ENCODE measurements around the gene KCNG3.
"Not testable (repeated sequence)": the region's sequence is repeated elsewhere in the genome, so short reads cannot be mapped to it uniquely, and the experiment has no call there.

Gene KCNG3

DNA sequence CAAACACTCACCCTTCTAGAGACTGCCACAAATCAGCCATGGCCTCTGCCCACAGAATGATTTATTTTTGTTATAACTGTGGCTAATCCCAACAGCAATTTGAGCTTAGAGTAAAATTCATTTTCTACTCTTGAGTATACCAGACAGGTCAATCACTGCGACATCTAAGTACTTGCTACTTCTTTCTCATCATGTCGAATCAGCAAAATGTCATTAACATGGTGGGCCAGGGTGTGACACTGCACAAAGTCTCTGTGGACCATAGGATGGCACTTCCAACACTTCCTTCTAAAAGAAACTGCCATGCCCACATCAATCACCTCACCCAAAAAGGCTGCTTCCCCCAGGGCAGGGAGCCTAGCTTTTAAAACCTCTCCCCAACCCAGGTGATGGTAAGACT lies 64.4 kb downstream of the KCNG3 start:
- FAIRE-seq: no peak

DNA sequence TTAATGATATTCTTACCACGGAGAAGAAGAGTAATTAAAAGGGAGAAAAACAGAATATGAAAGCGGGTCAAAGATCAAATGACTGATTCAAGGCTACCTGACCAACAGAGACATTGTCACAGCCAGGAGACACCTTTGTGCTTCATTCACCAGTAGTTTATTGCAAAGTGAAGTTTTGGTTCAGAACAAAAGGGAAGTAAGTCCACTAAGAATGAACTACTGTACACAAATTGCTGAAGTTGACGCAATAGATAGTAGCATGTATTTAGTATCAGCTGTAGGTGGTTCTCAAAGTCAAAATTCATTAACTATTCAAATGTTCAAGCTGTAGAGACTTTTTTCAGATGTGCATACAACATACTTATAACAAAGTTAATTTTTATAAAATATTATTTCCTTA lies 68.1 kb downstream of the KCNG3 start:
- FAIRE-seq: no peak

DNA sequence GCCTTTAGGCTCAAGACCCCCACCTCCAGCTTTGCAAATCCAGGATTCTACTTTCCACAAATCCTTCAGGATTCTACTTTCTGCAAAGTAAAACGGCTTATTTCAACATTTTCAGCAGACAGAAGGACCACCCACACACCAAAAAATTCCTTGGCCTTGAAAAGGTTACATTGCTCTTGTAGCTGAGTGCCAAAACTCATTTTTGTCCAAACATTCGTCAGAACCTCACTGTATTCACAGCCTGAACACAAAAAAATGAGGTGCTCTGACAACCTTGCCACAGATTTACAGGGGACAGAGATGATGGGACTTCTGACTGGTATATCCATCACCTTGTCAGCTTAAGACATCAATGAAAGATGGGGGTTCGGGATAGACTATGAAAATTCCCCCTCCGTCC lies 69.7 kb downstream of the KCNG3 start:
- no peak for FAIRE-seq

DNA sequence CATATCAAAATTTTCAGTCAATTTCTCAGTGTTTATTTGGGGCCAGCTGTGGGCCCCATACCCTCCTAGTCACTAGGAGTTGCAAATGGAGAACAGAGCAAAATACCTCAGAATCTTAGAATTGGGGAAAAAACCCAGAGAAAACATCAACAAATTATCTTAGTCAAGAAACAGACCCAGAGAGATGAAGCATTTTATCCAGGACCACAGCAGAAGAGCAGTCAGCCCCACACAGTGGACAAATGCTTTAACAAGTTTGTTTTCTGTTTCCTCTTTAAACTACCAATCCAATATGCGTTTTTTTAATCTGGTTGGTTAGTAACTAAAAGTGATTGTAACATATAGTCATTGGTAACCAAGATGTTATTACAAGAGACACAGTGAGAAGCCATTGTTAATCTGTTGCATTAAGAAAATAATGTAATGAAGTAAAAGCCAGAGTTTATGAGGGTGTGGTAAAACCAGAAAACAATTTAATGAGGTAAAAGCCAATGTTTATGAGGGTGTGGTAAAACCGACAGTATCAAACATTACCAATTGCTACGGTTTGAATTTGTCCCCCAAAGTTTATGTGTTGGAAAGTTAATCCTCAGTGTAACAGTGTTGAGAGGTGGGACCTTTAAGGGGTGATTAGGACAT lies 72.1 kb downstream of the KCNG3 start:
- no peak for FAIRE-seq

DNA sequence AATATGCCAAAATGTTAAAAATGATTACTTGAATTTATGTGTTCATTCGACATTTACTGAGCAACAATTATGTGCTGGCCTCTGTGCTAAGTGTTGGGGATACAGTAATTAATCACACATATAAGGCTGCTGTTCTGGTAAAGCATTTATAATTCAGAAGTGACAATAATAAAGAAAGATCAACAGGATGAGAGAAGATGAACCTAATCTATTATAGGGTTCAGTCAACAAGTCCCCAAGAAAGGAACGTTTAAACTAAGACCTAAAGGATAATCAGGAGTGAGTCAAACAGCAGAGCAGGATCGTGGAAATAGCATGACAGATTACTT lies 72.7 kb downstream of the KCNG3 start:
- no peak for FAIRE-seq

DNA sequence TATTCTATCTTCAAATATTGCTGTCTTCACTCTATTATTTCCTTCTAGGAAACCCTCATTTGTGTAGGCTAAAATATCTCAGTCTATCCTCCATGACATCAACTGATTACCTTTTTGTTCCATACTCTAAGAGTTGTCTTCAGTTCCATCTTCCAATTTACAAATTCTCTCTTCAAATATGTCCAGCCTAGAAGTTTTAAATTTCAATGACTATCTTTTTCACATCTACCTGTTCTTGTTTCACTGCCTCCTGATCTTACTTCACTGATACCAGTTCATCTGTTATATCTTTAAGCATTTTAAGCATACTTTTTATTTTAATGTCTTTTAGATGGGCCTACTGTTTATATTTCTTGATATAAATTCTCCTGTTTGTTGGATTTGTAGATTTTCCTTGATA lies 79.1 kb downstream of the KCNG3 start:
- FAIRE-seq: no peak

DNA sequence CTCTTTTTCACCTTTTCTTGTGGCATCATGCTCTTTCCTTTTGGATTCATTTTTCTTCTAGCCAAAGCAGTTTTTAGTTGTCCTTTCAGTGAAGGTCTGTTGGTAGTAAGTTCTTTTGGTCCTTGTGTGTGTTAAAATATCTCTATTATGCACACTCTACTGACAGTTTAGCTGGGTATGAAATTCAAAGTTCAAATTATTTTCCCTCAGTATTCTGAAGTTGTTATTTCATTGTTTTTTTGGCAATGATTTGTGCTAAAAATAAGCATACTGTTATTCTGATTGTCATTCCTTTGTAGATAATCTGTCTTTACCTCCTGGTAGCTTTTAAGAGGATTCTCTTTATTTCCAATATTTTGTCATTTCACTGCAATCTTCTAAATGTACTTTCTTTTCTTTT lies 79.6 kb downstream of the KCNG3 start:
- FAIRE-seq: no peak

DNA sequence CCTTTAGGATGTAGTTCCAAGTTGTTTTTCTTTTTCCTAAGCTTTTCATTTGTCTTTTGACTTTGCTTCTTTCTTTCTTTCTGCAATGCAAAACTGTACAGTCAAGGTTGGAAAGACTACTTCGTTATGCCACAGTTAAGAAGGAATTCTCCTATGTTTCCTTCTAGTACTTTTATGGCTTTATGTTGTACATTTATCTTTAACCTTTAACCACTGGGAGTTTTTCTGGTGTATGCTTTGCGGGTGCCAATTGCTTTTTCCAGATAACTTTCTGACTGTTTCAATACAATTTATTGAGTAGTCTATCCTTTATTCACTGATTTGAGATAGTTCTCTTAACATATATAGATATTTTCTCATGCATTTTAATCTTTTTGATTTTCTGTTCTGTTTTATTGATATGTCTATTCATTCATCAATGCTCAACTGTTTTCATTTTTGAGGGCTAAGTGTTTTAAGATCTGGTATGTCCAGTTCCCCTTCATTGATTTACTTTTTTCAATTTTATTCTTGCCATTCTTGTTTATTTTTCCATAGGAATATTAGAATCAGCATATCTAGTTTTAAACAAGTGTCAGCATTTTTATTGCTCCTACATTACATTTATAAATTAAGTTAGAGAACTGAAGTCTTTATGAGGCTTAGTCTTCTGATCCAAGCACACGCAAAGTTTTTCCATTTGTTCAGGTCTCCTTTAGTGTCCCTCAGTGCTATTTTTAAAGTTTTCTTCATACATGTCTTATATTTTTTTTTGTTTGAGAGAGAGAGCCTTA lies 82.9 kb downstream of the KCNG3 start:
- FAIRE-seq: peak; percentile 24

DNA sequence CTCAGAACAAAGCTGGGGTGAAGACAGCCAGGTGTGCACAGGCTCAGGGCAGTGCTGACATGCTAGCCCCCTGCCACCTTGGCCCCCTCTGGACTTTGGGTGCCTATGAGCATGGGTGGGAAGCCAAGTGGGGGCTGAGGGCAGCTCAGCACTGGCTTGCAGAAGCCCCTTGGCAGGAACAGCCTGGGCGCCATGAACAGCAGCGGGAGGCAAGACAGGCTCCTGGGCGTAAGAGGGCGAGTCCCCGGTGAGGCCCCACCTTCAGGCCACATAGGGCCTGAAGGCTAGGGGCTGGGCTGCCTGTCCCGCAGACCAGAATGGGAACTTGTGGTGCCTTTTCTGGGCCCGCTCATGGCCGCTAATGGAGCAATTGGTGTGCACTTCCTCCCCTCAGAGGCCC lies 85.8 kb downstream of the KCNG3 start:
- no peak for FAIRE-seq

DNA sequence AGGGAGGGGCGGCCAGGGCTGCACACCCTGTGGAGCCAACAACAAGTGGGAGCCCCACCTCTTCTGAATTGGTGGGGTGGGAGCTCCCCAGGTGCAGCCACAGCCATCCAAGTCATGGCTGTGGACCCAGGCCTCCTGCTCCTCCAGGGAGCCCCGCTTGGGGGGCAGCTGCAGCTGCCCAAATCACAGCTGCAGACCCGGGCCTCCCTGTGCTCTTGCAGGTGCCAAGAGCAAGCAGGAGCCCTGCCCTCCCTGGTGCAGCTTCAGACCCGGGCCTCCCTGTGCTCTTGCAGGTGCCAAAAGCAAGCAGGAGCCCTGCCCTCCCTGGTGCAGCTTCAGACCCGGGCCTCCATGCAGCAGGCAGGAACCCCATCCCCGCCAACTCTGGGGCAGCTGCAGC lies 86.3 kb downstream of the KCNG3 start:
- no peak for FAIRE-seq

DNA sequence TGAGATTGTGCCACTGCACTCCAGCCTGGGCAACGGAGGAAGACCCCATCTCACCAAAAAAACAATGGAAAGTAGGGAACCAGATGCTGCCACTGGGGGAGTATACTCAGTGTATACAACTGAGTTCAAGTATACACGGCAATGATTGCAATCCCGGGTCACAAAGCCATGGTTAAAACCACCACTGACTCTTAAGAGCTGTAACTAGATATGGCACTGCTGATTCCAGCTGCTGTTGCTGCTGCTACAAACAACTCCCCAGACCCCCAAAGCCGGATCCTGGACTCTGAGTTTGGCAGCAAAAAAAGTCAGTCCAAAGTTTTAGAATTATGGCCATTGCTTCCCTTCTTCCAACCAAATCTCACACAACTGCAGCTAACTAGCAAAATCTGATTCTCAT lies 89.1 kb downstream of the KCNG3 start:
- no peak for FAIRE-seq

DNA sequence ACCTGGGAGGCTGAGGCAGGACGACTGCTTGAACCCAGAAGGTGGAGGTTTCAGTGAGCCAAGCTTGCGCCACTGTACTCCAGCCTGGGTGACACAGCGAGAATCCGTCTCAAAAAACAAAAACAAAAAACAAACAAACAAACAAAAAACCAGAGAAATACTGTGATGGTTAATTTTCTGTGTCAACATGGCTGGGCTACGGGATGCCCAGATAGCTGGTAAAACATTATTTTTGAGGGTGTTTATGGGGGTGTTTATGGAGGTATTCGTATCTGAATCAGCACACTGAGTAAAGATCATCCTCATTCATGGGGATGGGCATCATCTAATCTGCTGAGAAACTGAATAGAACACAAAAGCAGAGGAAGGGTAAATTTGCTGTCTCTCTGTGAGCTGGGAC lies 92.0 kb downstream of the KCNG3 start:
- FAIRE-seq: no peak

DNA sequence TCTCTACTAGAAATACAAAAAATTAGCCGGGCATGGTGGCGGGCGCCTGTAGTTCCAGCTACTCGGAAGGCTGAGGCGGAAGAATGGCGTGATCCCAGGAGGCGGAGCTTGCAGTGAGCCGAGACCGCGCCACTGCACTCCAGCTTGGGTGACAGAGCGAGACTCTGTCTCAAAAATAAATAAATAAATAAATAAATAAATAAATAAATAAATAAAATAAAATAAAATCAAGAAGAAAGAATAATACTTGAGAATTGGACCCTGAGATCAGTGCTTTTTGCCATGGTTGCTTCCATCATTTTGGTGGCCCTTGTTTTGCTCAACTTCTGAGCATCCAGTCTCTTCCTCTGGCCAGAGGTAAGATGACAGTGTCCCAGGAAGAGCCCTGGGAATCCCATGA lies 95.7 kb downstream of the KCNG3 start:
- FAIRE-seq: not testable (repeated sequence)

DNA sequence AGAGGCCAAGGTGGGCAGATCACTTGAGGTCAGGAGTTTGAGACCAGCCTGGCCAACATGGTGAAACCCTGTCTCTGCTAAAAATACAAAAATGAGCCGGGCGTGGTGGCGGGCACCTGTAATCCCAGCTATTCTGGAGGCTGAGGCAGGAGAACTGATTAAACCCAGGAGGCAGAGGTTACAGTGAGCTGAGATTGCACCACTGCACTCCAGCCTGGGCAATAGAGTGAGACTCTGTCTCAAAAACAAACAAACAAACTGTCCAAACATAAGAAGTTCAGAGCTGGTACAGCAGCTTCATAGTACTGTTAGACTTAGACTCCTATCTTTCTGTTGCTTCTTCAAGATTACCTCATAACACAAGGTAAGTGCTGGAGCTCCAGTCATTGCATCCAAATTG lies 100.5 kb downstream of the KCNG3 start:
- FAIRE-seq: not testable (repeated sequence)

DNA sequence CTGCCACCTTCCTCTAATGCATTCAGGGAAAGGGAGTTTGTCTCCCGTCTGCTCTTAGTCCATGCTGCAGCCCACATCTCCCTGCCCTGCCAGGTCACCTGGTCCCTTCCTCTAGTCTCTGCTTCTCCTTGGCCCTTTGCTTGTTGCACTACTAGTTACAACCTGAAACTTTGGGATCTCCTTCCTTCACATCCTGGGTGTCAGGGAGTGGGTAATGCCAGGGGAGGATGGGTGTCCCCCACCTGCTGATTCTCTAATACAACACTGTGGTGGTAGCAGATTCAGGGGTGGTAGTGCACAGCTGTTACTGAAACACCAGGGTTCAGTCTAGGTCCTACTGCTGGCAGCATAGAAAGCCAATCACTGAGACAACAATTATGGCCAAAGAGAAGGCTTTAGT lies 101.6 kb downstream of the KCNG3 start:
- FAIRE-seq: no peak
